GM19467 (cell line): ENCODE results near the gene EXOC1.
"Not testable (repeated sequence)": the region's sequence is repeated elsewhere in the genome, so short reads cannot be mapped to it uniquely, and the experiment has no call there.

ENCODE experiments used
- ATAC-seq: cut with Tn5 transposase; IDR thresholded peaks from one replicate; pipeline ENCODE4 v1.9.1; 2021; ENCODE audit warnings: mild to moderate bottlenecking, moderate library complexity; ENCODE audit not compliant: unreplicated experiment

EXOC1 gene

GRCh38 chr4:55853484-55854046, at the start of gene EXOC1:
EXOC1 (plus strand) TSS chr4:55853648; CDS start chr4:55858324, 4,676 bp downstream.
- peak; percentile 98 for ATAC-seq

GRCh38 chr4:55807556-55807955, 45.9 kb upstream of the EXOC1 start:
- no peak for ATAC-seq

GRCh38 chr4:55808186-55808585, 45.3 kb upstream of the EXOC1 start:
- ATAC-seq = no peak

- ATAC-seq = no peak
Observed at GRCh38 chr4:55808632-55809031, 44.8 kb upstream of the EXOC1 start.

- no peak for ATAC-seq
Observed at GRCh38 chr4:55817691-55818090, 35.8 kb upstream of the EXOC1 start.

GRCh38 chr4:55819634-55820033, 33.8 kb upstream of the EXOC1 start, which contains the start of gene EXOC1L:
EXOC1L (plus strand) TSS chr4:55819790; CDS start chr4:55820027, 237 bp downstream.
- no peak for ATAC-seq

GRCh38 chr4:55820279-55820678, 33.2 kb upstream of the EXOC1 start:
- ATAC-seq = no peak

- no peak for ATAC-seq
Observed at GRCh38 chr4:55822329-55822728, 31.1 kb upstream of the EXOC1 start.

- no peak for ATAC-seq
Observed at GRCh38 chr4:55824865-55825264, 28.6 kb upstream of the EXOC1 start.

- no peak for ATAC-seq
Observed at GRCh38 chr4:55826986-55827385, 26.5 kb upstream of the EXOC1 start.

GRCh38 chr4:55827582-55827981, 25.9 kb upstream of the EXOC1 start:
- no peak for ATAC-seq

- ATAC-seq = no peak
Observed at GRCh38 chr4:55830048-55830447, 23.4 kb upstream of the EXOC1 start.

GRCh38 chr4:55830716-55831115, 22.7 kb upstream of the EXOC1 start:
- no peak for ATAC-seq

GRCh38 chr4:55834086-55834795, 19.2 kb upstream of the EXOC1 start:
- no peak for ATAC-seq

GRCh38 chr4:55837903-55838302, 15.5 kb upstream of the EXOC1 start:
- no peak for ATAC-seq

GRCh38 chr4:55838356-55838755, 15.1 kb upstream of the EXOC1 start:
- no peak for ATAC-seq

GRCh38 chr4:55838952-55839351, 14.5 kb upstream of the EXOC1 start:
- no peak for ATAC-seq

GRCh38 chr4:55840956-55841355, 12.5 kb upstream of the EXOC1 start:
- no peak for ATAC-seq

GRCh38 chr4:55841373-55842239, 11.8 kb upstream of the EXOC1 start:
- ATAC-seq = not testable (repeated sequence)

GRCh38 chr4:55842312-55842711, 11.1 kb upstream of the EXOC1 start:
- not testable (repeated sequence) for ATAC-seq

- no peak for ATAC-seq
Observed at GRCh38 chr4:55849724-55850123, 3.7 kb upstream of the EXOC1 start.

GRCh38 chr4:55851885-55852284, 1.6 kb upstream of the EXOC1 start:
- no peak for ATAC-seq
